CD14-positive monocyte (primary cell): ENCODE data around the gene GALNT17. TPM values are rescaled to one million over a fixed set of nuclear protein-coding genes. Genes with fewer than 3 reads are reported as not detected.

ENCODE experiments used
- DNase-seq, 3 donors: peaks; one replicate each; pipeline ENCODE4 v3.0.0-alpha.2; 2011 to 2022
- H2AFZ ChIP-seq: 2 replicates; pipeline ENCODE4 v1.6.0; 2012; ENCODE audit warnings: mild to moderate bottlenecking, low read depth, low read length, inconsistent platforms; ENCODE audit not compliant: insufficient read depth, poor library complexity, severe bottlenecking
- H3K27ac ChIP-seq, 2 donors: 1 replicate in 1 of 2; 2 replicates in 1 of 2; pipeline ENCODE4 v1.5.1; 2012 to 2013; ENCODE audit warnings: low read length in 2 of 2, control low read depth in 1 of 2, inconsistent platforms in 1 of 2, low read depth in 1 of 2, mild to moderate bottlenecking in 1 of 2
- H3K27me3 ChIP-seq, 2 donors: one replicate each; pipeline versions ENCODE4 v1.6.0 to v1.6.1; 2011 to 2013; ENCODE audit warnings: low read length in 2 of 2; ENCODE audit not compliant: control insufficient read depth in 2 of 2, insufficient read depth in 2 of 2
- H3K36me3 ChIP-seq, 2 donors: replicated peaks in 1 of 2; 1 replicate in 1 of 2; 2 replicates in 1 of 2; pipeline versions ENCODE4 v1.5.1 to v1.6.1; 2012 to 2013; ENCODE audit warnings: low read length in 2 of 2, control low read depth in 1 of 2, inconsistent platforms in 1 of 2, mild to moderate bottlenecking in 1 of 2; ENCODE audit not compliant: insufficient read depth in 2 of 2, control insufficient read depth in 1 of 2
- H3K4me1 ChIP-seq, 2 donors: 1 replicate in 1 of 2; 2 replicates in 1 of 2; pipeline versions ENCODE4 v1.5.1 to v1.6.1; 2012 to 2013; ENCODE audit warnings: low read length in 2 of 2, control low read depth in 1 of 2, inconsistent platforms in 1 of 2, mild to moderate bottlenecking in 1 of 2, moderate library complexity in 1 of 2; ENCODE audit not compliant: insufficient read depth in 2 of 2, control insufficient read depth in 1 of 2
- H3K4me2 ChIP-seq: replicated peaks from 2 replicates; pipeline ENCODE3; 2012; ENCODE audit warnings: low read length, moderate library complexity, mild to moderate bottlenecking; ENCODE audit not compliant: poor library complexity, severe bottlenecking; ENCODE audit errors: extremely low read depth
- H3K4me3 ChIP-seq, 3 experiments: fragments of 200-600 bp in 1 of 3; sonication (generic) in 1 of 3; replicated peaks in 1 of 3; 1 replicate in 2 of 3; 2 replicates in 1 of 3; pipeline ENCODE4 v1.5.1; 2011 to 2013; ENCODE audit warnings: low read length in 3 of 3, mild to moderate bottlenecking in 3 of 3, control low read depth in 2 of 3, low read depth in 2 of 3, inconsistent platforms in 1 of 3, moderate library complexity in 1 of 3
- H3K79me2 ChIP-seq: 2 replicates; pipeline ENCODE4 v1.6.0; 2012; ENCODE audit warnings: mild to moderate bottlenecking, control low read depth, inconsistent platforms, low read length, moderate library complexity; ENCODE audit not compliant: insufficient read depth
- H3K9ac ChIP-seq: 2 replicates; pipeline ENCODE4 v1.6.0; 2017; ENCODE audit warnings: low read length, mild to moderate bottlenecking; ENCODE audit not compliant: insufficient read depth, poor library complexity, severe bottlenecking
- H3K9me3 ChIP-seq, 2 donors: replicated peaks in 1 of 2; 1 replicate in 1 of 2; 2 replicates in 1 of 2; pipeline versions ENCODE4 v1.5.1 to v1.6.1; 2012 to 2013; ENCODE audit warnings: low read length in 2 of 2, control low read depth in 1 of 2; ENCODE audit not compliant: control insufficient read depth in 1 of 2, insufficient read depth in 1 of 2
- H4K20me1 ChIP-seq: 2 replicates; pipeline ENCODE4 v1.6.0; 2012; ENCODE audit warnings: mild to moderate bottlenecking, low read length, control low read depth, moderate library complexity; ENCODE audit not compliant: insufficient read depth
- H3K27ac Mint-ChIP-seq, 7 donors: one replicate each; pipeline ENCODE4 v1.8.0; 2020; ENCODE audit warnings: mild to moderate bottlenecking in 7 of 7, mixed read lengths in 7 of 7, moderate library complexity in 6 of 7, inconsistent platforms in 2 of 7
- H3K27me3 Mint-ChIP-seq, 3 donors: one replicate each; pipeline ENCODE4 v1.8.0; 2021 to 2022; ENCODE audit warnings: low read depth in 3 of 3, mild to moderate bottlenecking in 3 of 3, mixed read lengths in 3 of 3, moderate library complexity in 3 of 3, inconsistent platforms in 1 of 3
- H3K36me3 Mint-ChIP-seq, 2 donors: one replicate each; pipeline ENCODE4 v1.8.0; 2020; ENCODE audit warnings: mixed read lengths in 2 of 2, inconsistent platforms in 1 of 2, mild to moderate bottlenecking in 1 of 2
- H3K4me1 Mint-ChIP-seq: one replicate; pipeline ENCODE4 v1.8.0; 2020; ENCODE audit warnings: mild to moderate bottlenecking, mixed read lengths
- H3K4me3 Mint-ChIP-seq, 2 donors: one replicate each; pipeline ENCODE4 v1.8.0; 2020; ENCODE audit warnings: mild to moderate bottlenecking in 2 of 2, mixed read lengths in 2 of 2, moderate library complexity in 1 of 2
- H3K9me3 Mint-ChIP-seq, 7 donors: one replicate each; pipeline ENCODE4 v1.8.0; 2020 to 2022; ENCODE audit warnings: mixed read lengths in 7 of 7, mild to moderate bottlenecking in 6 of 7, moderate library complexity in 6 of 7, inconsistent platforms in 2 of 7
- WGBS: methylation state at CpG from one replicate; pipeline ENCODE4 v1.1.5; 2013; ENCODE audit warnings: missing lambda C conversion rate; ENCODE audit not compliant: insufficient coverage; 5-methylcytosine and 5-hydroxymethylcytosine counted together
- intact Hi-C, 2 donors: fragments of 100-400 bp; cut with micrococcal nuclease; formaldehyde crosslinking; loops; one replicate each; pipeline versions ENCODE4 v1.15.0 to v1.15.1; 2023
- polyA plus RNA-seq, 3 donors: library from polyadenylated mRNA; depleted of rRNA in 1 of 3; unstranded in 2 of 3; stranded (reverse) in 1 of 3; fragments of 300-500 nt in 2 of 3; fragments of >200 nt in 1 of 3; fragmentation: Illumina TruSeq in 2 of 3; gene quantifications; 1 replicate in 2 of 3; 2 replicates in 1 of 3; pipeline ENCODE4 v1.2.3, GENCODE V29; 2012 to 2021
- TF ChIP-seq, protein P1 (sequence below): fragments of 200-600 bp; IDR thresholded peaks from one replicate; pipeline ENCODE4 v1.8.0; 2022; ENCODE audit warnings: antibody characterized with exemption, mild to moderate bottlenecking

The GALNT17 gene
- polyA plus RNA-seq, 3 donors: not detected

DNA sequence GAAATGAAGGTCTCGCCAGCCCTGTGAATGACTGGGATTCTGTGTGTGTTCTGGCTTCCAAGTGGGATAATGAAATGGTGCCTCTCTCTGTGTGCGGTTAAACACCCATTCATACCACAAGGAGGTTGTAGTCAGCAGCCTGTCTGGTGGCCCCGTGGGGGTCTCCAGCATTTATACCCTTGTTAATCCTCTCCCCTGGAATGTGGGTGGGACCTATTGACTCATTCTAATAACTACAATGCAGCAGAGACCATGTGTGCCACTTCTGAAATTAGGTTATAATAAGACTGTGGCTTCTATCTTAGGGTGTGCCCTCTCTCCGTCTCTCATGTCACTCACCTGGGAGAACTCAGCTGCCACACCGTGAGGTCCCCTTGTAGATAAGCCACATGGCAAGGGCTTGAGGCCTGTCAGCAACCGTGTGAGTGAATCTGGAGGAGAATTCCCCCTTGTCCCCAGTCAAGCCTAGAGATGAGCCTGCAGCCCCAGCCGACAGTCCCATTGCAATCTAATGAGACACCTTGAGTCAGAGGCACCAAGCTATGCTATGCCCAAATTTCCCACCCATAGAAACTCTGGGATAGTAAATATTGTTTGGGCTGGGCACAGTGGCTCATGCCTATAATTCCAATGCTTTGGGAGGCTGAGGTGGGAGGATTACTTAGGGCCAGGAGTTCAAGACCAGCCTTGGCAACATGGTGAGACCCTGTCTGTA, 106.8 kb downstream of the GALNT17 start:
- no peaks in the 10 kb centered on the region for H3K4me1 Mint-ChIP-seq
- H4K20me1 ChIP-seq: no peaks in the 10 kb centered on the region
- H3K27me3 Mint-ChIP-seq: peaks cover 0 to 2% (median 0%) of the 10 kb centered on the region in 3 donors
- H3K9ac ChIP-seq: no peak overlapping the region
- no peaks in the 10 kb centered on the region for H3K36me3 ChIP-seq
- H2AFZ ChIP-seq: no peak overlapping the region
- peaks cover 5 to 46% (median 20%) of the 10 kb centered on the region in 7 donors for H3K9me3 Mint-ChIP-seq
- no peak overlapping the region for H3K4me2 ChIP-seq
- H3K79me2 ChIP-seq: no peaks in the 10 kb centered on the region
- no peaks in the 10 kb centered on the region for H3K4me1 ChIP-seq
- H3K27me3 ChIP-seq: no peaks in the 10 kb centered on the region
- H3K27ac ChIP-seq: no peak overlapping the region
- TF ChIP-seq, protein P1, sequence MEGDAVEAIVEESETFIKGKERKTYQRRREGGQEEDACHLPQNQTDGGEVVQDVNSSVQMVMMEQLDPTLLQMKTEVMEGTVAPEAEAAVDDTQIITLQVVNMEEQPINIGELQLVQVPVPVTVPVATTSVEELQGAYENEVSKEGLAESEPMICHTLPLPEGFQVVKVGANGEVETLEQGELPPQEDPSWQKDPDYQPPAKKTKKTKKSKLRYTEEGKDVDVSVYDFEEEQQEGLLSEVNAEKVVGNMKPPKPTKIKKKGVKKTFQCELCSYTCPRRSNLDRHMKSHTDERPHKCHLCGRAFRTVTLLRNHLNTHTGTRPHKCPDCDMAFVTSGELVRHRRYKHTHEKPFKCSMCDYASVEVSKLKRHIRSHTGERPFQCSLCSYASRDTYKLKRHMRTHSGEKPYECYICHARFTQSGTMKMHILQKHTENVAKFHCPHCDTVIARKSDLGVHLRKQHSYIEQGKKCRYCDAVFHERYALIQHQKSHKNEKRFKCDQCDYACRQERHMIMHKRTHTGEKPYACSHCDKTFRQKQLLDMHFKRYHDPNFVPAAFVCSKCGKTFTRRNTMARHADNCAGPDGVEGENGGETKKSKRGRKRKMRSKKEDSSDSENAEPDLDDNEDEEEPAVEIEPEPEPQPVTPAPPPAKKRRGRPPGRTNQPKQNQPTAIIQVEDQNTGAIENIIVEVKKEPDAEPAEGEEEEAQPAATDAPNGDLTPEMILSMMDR: no peak
- H3K4me3 ChIP-seq: no peak overlapping the region
- H3K36me3 Mint-ChIP-seq: no peaks in the 10 kb centered on the region
- no peak overlapping the region for H3K4me3 Mint-ChIP-seq
- H3K9me3 ChIP-seq: peaks cover 10 to 48% of the 10 kb centered on the region in 2 donors
- DNase-seq: no peak
- WGBS: 100% methylated on average over 3 of the region's 7 CpGs
- intact Hi-C loops: no loop called here
- H3K27ac Mint-ChIP-seq: peak overlapping the region in 1 of 7 donors; percentile 46

DNA sequence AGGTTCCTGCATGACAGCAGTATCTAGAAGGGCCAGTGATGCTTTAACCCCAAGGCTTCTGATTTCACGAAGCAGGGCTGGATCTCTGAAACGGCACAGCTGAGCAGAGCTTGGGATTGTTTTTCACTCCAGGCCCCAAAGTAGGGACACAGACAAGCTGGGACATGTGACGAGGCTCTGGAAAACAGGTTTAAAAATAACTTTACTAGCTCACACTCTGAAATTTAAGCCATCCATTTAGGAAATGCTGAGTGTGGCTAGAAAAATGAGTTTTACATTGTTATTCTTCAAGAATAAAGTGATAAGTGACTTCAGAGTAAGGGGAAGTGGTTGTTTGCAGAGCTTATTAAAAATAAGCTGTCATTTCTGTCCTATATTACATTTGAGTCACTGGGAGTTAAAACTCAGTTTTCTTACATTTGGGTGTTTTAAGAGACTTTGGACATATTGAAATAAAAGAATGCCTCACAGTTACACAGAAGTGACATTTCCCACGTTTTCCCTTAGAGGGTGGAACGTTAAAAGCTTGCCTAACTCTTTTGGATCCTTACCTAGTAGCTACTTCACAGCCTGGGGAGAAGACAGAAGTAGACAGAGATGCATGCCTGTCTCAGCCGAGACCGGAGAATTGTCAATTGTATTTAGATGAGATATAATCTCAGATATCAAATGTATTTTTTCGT, 107.8 kb downstream of the GALNT17 start:
- no peak for DNase-seq
- TF ChIP-seq, protein P1: no peak
- intact Hi-C loops: no loop called here
- no peaks in the 10 kb centered on the region for H3K36me3 ChIP-seq
- peaks cover 0 to 2% (median 0%) of the 10 kb centered on the region in 3 donors for H3K27me3 Mint-ChIP-seq
- H3K4me1 ChIP-seq: no peaks in the 10 kb centered on the region
- no peak overlapping the region for H3K4me2 ChIP-seq
- no peaks in the 10 kb centered on the region for H3K4me1 Mint-ChIP-seq
- WGBS: 78% methylated on average over 4 of the region's 8 CpGs
- no peak overlapping the region for H3K9ac ChIP-seq
- no peak overlapping the region for H3K27ac Mint-ChIP-seq
- no peak overlapping the region for H3K4me3 Mint-ChIP-seq
- H2AFZ ChIP-seq: no peak overlapping the region
- peaks cover 13 to 48% of the 10 kb centered on the region in 2 donors for H3K9me3 ChIP-seq
- no peaks in the 10 kb centered on the region for H4K20me1 ChIP-seq
- no peaks in the 10 kb centered on the region for H3K79me2 ChIP-seq
- H3K9me3 Mint-ChIP-seq: peaks cover 7 to 55% (median 22%) of the 10 kb centered on the region in 7 donors
- no peaks in the 10 kb centered on the region for H3K27me3 ChIP-seq
- H3K4me3 ChIP-seq: no peak overlapping the region
- no peaks in the 10 kb centered on the region for H3K36me3 Mint-ChIP-seq
- no peak overlapping the region for H3K27ac ChIP-seq
